IMR-90 (cell line): ENCODE measurements around the gene PPP2R5E.

Experiments used
- CHD1 ChIP-seq: IDR thresholded peaks from 2 replicates; pipeline ENCODE4 v1.6.1; 2012; ENCODE audit warnings: low read depth, low read length, improper control_type of control experiment
- CTCF ChIP-seq: conservative IDR thresholded peaks from 2 replicates; pipeline ENCODE4 v1.5.1; 2012; ENCODE audit warnings: mild to moderate bottlenecking, low read depth, low read length, improper control_type of control experiment
- MAZ ChIP-seq: IDR thresholded peaks from 2 replicates; pipeline ENCODE4 v1.6.1; 2012; ENCODE audit warnings: low read depth, mild to moderate bottlenecking, low read length, improper control_type of control experiment, moderate library complexity, borderline replicate concordance
- POLR2A ChIP-seq: IDR thresholded peaks from 2 replicates; pipeline ENCODE4 v1.6.1; 2012; ENCODE audit warnings: mild to moderate bottlenecking, low read depth, low read length
- RAD21 ChIP-seq: IDR thresholded peaks from 2 replicates; pipeline ENCODE4 v1.6.1; 2012; ENCODE audit warnings: low read length, improper control_type of control experiment
- RFX5 ChIP-seq: IDR thresholded peaks from 2 replicates; pipeline ENCODE4 v1.8.0; 2012; ENCODE audit warnings: low read depth, mild to moderate bottlenecking, low read length, moderate library complexity
- SMC3 ChIP-seq: fragments of 150-350 bp; IDR thresholded peaks from 2 replicates; pipeline ENCODE4 v1.6.1; 2016; ENCODE audit warnings: low read depth, mild to moderate bottlenecking, antibody characterized with exemption, low read length, moderate library complexity

GRCh38 chr14:63483315-63483714 is 59.9 kb downstream of the PPP2R5E start:
- TF ChIP-seq CTCF (no peak), RAD21 (no peak), RFX5 (no peak), CHD1 (no peak), SMC3 (no peak), POLR2A (no peak), MAZ (no peak)
